ENCODE results near the gene RASSF8. TPM values are rescaled to one million over a fixed set of nuclear protein-coding genes. Genes with fewer than 3 reads are reported as not detected.
A peak's percentile ranks its signal among the peaks of the same experiment; 100 is the strongest.

Gene RASSF8
- total and polyA plus RNA-seq, 8 donors = 3.7 to 66.8 (median 10.5) TPM

DNA sequence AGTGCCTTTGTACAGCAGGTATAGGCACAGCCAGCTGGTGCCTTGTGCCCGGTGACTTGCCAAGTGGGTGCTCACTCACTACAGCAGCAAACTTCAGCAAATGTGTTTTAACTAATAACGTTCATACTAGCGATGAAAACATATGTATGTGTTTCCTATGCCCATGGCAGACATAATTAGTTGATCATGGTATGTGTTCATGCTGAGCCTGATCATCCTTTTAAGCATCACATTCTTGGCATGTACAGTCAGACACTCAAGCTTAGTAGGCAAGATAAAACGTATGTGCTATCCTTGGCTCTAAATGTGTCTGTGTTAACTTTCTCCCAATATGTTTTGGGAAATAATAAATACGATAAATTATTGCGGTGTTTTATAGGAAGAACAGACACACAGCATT lies 55.6 kb downstream of the RASSF8 start:
- DNase-seq = no peak
- TF ChIP-seq, protein P1, sequence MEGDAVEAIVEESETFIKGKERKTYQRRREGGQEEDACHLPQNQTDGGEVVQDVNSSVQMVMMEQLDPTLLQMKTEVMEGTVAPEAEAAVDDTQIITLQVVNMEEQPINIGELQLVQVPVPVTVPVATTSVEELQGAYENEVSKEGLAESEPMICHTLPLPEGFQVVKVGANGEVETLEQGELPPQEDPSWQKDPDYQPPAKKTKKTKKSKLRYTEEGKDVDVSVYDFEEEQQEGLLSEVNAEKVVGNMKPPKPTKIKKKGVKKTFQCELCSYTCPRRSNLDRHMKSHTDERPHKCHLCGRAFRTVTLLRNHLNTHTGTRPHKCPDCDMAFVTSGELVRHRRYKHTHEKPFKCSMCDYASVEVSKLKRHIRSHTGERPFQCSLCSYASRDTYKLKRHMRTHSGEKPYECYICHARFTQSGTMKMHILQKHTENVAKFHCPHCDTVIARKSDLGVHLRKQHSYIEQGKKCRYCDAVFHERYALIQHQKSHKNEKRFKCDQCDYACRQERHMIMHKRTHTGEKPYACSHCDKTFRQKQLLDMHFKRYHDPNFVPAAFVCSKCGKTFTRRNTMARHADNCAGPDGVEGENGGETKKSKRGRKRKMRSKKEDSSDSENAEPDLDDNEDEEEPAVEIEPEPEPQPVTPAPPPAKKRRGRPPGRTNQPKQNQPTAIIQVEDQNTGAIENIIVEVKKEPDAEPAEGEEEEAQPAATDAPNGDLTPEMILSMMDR (IDR thresholded peaks at IDR 0.05) = no peak
- Histone ChIP-seq H3K27me3 (no peaks in the 10 kb centered on the region), H3K36me3 (no peaks in the 10 kb centered on the region), H3K4me1 (peaks cover 8 to 45% (median 34%) of the 10 kb centered on the region in 4 donors), H3K9me3 (no peaks in the 10 kb centered on the region), H3K4me3 (no peak overlapping the region), H3K27ac (peak overlapping the region in 2 of 5 donors; percentile 27 to 34)
- WGBS, 5 donors = 80 to 93% (median 92%) methylated on average over 6 of the region's 6 CpGs
- intact Hi-C loops (cut with DNase I; ENCODE audit: low total_unique reads) = no loop called here

DNA sequence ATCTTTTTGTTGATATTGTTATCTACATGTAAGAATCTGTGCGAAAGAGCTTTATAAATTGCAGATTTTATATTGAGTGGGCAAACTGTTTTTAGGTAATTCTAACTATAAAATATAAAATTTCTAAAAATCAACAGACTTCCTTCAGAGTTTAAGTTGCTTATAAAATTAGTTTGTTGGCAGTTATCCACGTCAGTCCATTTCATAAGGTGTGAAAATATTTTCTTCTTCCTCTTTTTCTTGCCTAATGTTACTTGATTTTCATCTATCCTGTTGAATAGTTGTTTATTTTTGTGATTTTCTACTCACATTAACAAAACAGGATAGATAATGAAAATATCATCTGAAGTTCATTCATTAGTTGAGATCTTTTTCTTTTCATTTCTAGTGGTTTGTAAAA lies 58.0 kb downstream of the RASSF8 start:
- TF ChIP-seq POLR2AphosphoS5 (IDR thresholded peaks at IDR 0.05) (no peak), EP300 (IDR thresholded peaks at IDR 0.05) (no peak), POLR2A (IDR thresholded peaks at IDR 0.05) (no peak)
- TF ChIP-seq, protein P1 (IDR thresholded peaks at IDR 0.05) = no peak
- Histone ChIP-seq H3K4me1 (peaks cover 0 to 32% (median 13%) of the 10 kb centered on the region in 4 donors), H3K4me3 (no peak overlapping the region), H3K27me3 (no peaks in the 10 kb centered on the region), H3K9me3 (no peaks in the 10 kb centered on the region), H3K27ac (no peak overlapping the region), H3K36me3 (no peaks in the 10 kb centered on the region)
- WGBS, 5 donors = 64 to 86% (median 69%) methylated on average over 2 of the region's 2 CpGs
- DNase-seq = no peak
- intact Hi-C loops (cut with DNase I; ENCODE audit: low total_unique reads) = no loop called here

DNA sequence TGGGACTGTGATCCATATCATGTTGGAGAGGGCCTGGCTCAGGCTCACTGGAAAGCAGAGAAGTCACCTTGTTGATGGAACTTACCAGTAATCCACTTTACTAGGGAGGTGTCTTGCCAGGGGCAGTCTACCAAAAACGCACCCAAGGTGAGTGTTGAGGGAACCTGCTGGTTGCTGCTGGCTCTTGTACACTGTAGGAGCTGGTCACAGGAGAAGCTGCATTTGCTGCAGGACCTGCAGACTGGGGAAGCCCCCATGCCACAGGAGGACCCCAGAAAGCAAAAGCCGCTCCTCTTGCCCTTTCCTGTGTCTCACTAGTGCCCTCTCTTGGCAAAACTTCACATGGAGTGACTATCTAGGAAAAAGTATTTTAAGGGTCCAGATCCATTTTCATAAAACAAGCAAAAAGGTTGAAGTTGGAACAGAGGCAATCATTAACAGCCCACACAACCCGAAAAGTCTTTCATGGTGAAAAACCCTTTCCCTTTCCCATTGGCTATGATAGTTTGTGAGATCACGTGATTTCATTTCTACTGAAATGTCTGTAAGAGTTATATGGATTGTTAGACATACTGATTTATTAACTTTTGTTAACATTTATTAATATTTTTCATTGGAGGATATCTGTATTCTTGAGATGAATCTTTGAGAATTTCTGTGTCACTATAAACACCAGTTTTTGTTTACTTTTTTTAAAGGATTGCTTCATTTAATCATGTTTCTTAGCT lies 59.2 kb downstream of the RASSF8 start:
- DNase-seq = peak in 1 of 2 donors; percentile 47

DNA sequence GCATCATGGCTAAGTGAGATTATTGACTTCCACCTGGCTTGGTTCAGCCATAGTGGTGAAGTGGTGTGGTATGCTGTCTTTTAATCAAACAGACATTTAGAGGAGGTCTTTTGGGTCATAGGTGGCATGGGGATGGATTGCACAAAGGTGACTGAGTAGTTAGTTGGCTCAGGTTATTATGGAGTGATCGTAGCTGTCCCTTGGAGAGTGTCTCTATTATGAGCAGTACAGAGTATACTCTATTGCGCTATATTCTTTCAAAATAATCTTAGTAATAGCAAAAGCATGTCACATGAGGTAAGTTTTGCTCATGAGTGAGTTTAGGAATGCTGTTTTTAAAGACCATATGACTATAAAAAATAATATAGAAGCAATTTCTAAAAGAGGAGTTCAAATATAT lies 60.4 kb downstream of the RASSF8 start:
- Histone ChIP-seq H3K4me3 (no peak overlapping the region), H3K27ac (no peak overlapping the region), H3K27me3 (no peaks in the 10 kb centered on the region), H3K36me3 (no peaks in the 10 kb centered on the region), H3K9me3 (no peaks in the 10 kb centered on the region), H3K4me1 (peaks cover 0 to 25% (median 12%) of the 10 kb centered on the region in 4 donors)
- WGBS, 5 donors = 94 to 98% (median 97%) methylated on average over 2 of the region's 2 CpGs
- intact Hi-C loops (cut with DNase I; ENCODE audit: low total_unique reads) = no loop called here
- DNase-seq = no peak
- TF ChIP-seq POLR2AphosphoS5 (IDR thresholded peaks at IDR 0.05) (no peak), POLR2A (IDR thresholded peaks at IDR 0.05) (no peak), EP300 (IDR thresholded peaks at IDR 0.05) (no peak)
- TF ChIP-seq, protein P1 (IDR thresholded peaks at IDR 0.05) = no peak

More for the DNA sequence above, 59.2 kb downstream of the RASSF8 start:
- H3K4me3 ChIP-seq = no peak overlapping the region
- H3K27me3 ChIP-seq = no peaks in the 10 kb centered on the region
- WGBS, 5 donors = 44 to 71% (median 57%) methylated on average over 4 of the region's 4 CpGs
- TF ChIP-seq POLR2A (IDR thresholded peaks at IDR 0.05) (no peak), POLR2AphosphoS5 (IDR thresholded peaks at IDR 0.05) (no peak), EP300 (IDR thresholded peaks at IDR 0.05) (no peak)
- TF ChIP-seq, protein P1 (IDR thresholded peaks at IDR 0.05) = peak in 5 of 7 experiments; percentile 17 to 39 (median 35)
- H3K27ac ChIP-seq = peak overlapping the region in 1 of 5 donors; percentile 4
- peaks cover 0 to 25% (median 12%) of the 10 kb centered on the region in 4 donors for H3K4me1 ChIP-seq
- H3K36me3 ChIP-seq = no peaks in the 10 kb centered on the region
- intact Hi-C loops (cut with DNase I; ENCODE audit: low total_unique reads) = no loop called here
- no peaks in the 10 kb centered on the region for H3K9me3 ChIP-seq
